ENCODE measurements around the gene NARF. TPM values are rescaled to one million over a fixed set of nuclear protein-coding genes. Genes with fewer than 3 reads are reported as not detected.

The NARF gene
- total and polyA plus RNA-seq, 2 of the 8 experiments (the other 6 are each of a cell fraction or from before 2014, with no cell fraction given) = 97.4 to 131 TPM

DNA sequence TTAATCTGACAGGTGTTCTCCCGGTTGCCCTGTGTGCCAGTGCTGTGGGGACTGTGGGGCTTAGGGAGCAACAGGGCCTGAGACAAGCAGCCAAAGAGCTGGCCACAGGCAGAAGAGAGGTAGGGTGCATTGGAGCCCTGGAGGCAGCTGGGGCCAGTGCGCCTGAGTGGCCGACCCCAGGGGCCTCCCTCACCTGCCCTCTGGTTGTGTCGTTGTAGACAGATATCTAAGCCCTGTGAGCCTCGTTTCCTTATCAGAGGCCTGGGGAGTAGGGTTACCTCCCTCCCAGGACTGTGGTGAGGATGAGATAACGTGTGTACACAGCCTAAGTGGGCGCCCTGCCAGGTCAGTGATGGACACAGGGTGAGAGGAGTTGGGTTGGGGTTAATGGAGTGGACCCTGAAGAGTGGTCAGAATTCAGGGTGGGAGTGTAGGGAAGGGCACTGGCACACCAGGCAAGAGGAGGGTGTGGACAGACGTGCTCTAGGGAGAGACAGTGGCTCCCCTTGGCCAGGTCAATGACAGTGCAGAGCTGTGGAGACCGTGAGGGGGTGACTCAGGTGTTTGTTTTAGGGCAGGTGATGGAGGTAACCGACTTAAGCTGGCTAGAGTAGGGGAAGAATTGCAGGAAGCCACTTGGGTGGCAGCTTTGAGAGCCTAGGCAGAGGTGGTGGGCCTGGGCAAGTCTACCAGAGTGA lies 3.4 kb downstream of the NARF start:
- H3K14ac ChIP-seq (ENCODE audit: insufficient read length) = no peak overlapping the region
- H2BK15ac ChIP-seq (ENCODE audit: low read length) = no peak overlapping the region
- peaks cover 2% of the 10 kb centered on the region; the same call in 1 of the 2 replicates for H3K23me2 ChIP-seq (ENCODE audit: low read depth, low read length)
- H3K79me2 ChIP-seq (ENCODE audit: control insufficient read depth in 1 of 2, insufficient read depth in 2 of 2, low read length in 2 of 2) = peaks cover 0 to 3% of the 10 kb centered on the region in 2 experiments; a peak in 1 of 4 replicates
- no peak overlapping the region for H3K56ac ChIP-seq (replicated peaks; ENCODE audit: insufficient read length, low read depth, low read length)
- no peak overlapping the region for H2BK5ac ChIP-seq (ENCODE audit: low read depth, low read length)
- no peak overlapping the region for H2BK120ac ChIP-seq (replicated peaks; ENCODE audit: low read depth, low read length)
- no peak overlapping the region for H3K4me3 ChIP-seq (ENCODE audit: extremely low read depth in 1 of 4, insufficient read depth in 2 of 4, low read depth in 3 of 4, low read length in 4 of 4)
- 0 out of 2 replicates have a peak, but pooled peaks cover 4% of the 10 kb centered on the region for H3K79me1 ChIP-seq (ENCODE audit: low read depth, low read length)
- H4K8ac ChIP-seq (ENCODE audit: extremely low read depth, insufficient read depth, low read length) = no peak overlapping the region
- H3K27me3 ChIP-seq (replicated peaks in 1 of 4; ENCODE audit: control insufficient read depth in 3 of 4, extremely low read depth in 1 of 4, insufficient read depth in 3 of 4, low read length in 3 of 4) = no peaks in the 10 kb centered on the region
- H3K23ac ChIP-seq (ENCODE audit: insufficient read length) = no peak overlapping the region
- no peak overlapping the region for H2BK12ac ChIP-seq (ENCODE audit: low read depth, low read length)
- H3K4me2 ChIP-seq (ENCODE audit: insufficient read depth in 1 of 2, low read depth in 2 of 2, low read length in 2 of 2) = no peak overlapping the region
- FAIRE-seq = no peak
- peaks cover 0 to 8% (median 3%) of the 10 kb centered on the region in 4 experiments; a peak in 4 of 7 replicates for H3K4me1 ChIP-seq (replicated peaks in 1 of 4; ENCODE audit: control insufficient read depth in 3 of 4, insufficient read depth in 4 of 4, low read length in 3 of 4)
- no peak overlapping the region for H3K27ac ChIP-seq (ENCODE audit: low read depth, low read length)
- H3K4ac ChIP-seq (replicated peaks; ENCODE audit: insufficient read length, low read depth, low read length) = no peak overlapping the region
- H4K20me1 ChIP-seq (replicated peaks in 1 of 2; ENCODE audit: control insufficient read depth in 1 of 2, insufficient read depth in 2 of 2, low read length in 2 of 2) = peaks cover 3 to 16% of the 10 kb centered on the region in 2 experiments
- CTCF ChIA-PET (ENCODE audit: partially characterized antibody) = interaction anchor here (1.2 to 2.5 kb wide), 2 partner anchors 12 to 16 kb away, joined by 4 to 8 read pairs; no protein-coding TSS in a partner anchor
- no peak overlapping the region for H2AFZ ChIP-seq (ENCODE audit: low read length)
- 79% methylated on average over 10 of the region's 10 CpGs; no CpG with 5 or more reads in 1 of the 2 experiments for WGBS, 2 experiments (ENCODE audit: extremely low coverage in 1 of 2, insufficient coverage in 1 of 2, insufficient read length in 1 of 2, insufficient replicate concordance in 2 of 2, low coverage in 1 of 2, low lambda C conversion rate in 2 of 2, missing lambda C conversion rate in 1 of 2)
- H2BK20ac ChIP-seq (ENCODE audit: low read length) = no peak overlapping the region
- no peak overlapping the region for H2AK5ac ChIP-seq (ENCODE audit: low read depth, low read length)
- no peak overlapping the region for H4K5ac ChIP-seq (ENCODE audit: insufficient read length, low read depth, low read length)
- no peaks in the 10 kb centered on the region for H3K9me3 ChIP-seq (ENCODE audit: insufficient read depth in 2 of 2, low read depth in 1 of 2, low read length in 1 of 2)
- peaks cover 19 to 33% (median 24%) of the 10 kb centered on the region in 4 experiments for H3K36me3 ChIP-seq (ENCODE audit: control insufficient read depth in 2 of 4, insufficient read depth in 4 of 4, low read length in 3 of 4)
- POLR2A ChIA-PET (ENCODE audit: partially characterized antibody) = interaction anchor here (1.2 kb wide), 1 partner anchor 15 kb away, joined by 3 read pairs; no protein-coding TSS in a partner anchor
- no peak for DNase-seq (ENCODE audit: low read depth in 1 of 2, low spot score in 2 of 2)
- H4K91ac ChIP-seq (replicated peaks; ENCODE audit: insufficient read length, low read length) = no peak overlapping the region
- H3K18ac ChIP-seq (ENCODE audit: extremely low read depth, low read length) = no peak overlapping the region
- no peak overlapping the region for H3K9ac ChIP-seq (replicated peaks in 1 of 4; ENCODE audit: extremely low read depth in 1 of 4, low read depth in 3 of 4, low read length in 3 of 4)
- TF ChIP-seq, protein P1, sequence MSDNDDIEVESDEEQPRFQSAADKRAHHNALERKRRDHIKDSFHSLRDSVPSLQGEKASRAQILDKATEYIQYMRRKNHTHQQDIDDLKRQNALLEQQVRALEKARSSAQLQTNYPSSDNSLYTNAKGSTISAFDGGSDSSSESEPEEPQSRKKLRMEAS (IDR thresholded peaks at IDR 0.05) = no peak
- no peak for TF ChIP-seq YY1 (IDR thresholded peaks at IDR 0.05; ENCODE audit: low read depth, low read length)
- no peak for TF ChIP-seq CHD2 (IDR thresholded peaks at IDR 0.05; ENCODE audit: low read length)
- no peak for TF ChIP-seq SIN3A (conservative IDR thresholded peaks at IDR 0.05 in 1 of 2, IDR thresholded peaks at IDR 0.05 in 1 of 2; ENCODE audit: low read depth in 1 of 2, low read length in 2 of 2)
- TF ChIP-seq TCF12 (IDR thresholded peaks at IDR 0.05; ENCODE audit: low read depth, low read length) = no peak
